GM18868 (cell line): ENCODE results near the gene CEP250.
"Not testable (repeated sequence)": the region's sequence is repeated elsewhere in the genome, so short reads cannot be mapped to it uniquely, and the experiment has no call there.

Experiments used
- ATAC-seq: cut with Tn5 transposase; IDR thresholded peaks from one replicate; pipeline ENCODE4 v1.9.1; 2021; ENCODE audit warnings: mild to moderate bottlenecking, moderate library complexity; ENCODE audit not compliant: unreplicated experiment

CEP250 gene

GRCh38 chr20:35449855-35450254 lies 5.5 kb upstream of the CEP250 start:
- ATAC-seq, result not testable (repeated sequence)

- no peak for ATAC-seq
Observed at GRCh38 chr20:35451295-35451694, 4.1 kb upstream of the CEP250 start.

- ATAC-seq, result no peak
Observed at GRCh38 chr20:35453647-35454046, 1.8 kb upstream of the CEP250 start.

- ATAC-seq, result not testable (repeated sequence)
Observed at GRCh38 chr20:35456700-35457099, 1.3 kb downstream of the CEP250 start.

- not testable (repeated sequence) for ATAC-seq
Observed at GRCh38 chr20:35457539-35457938, 2.1 kb downstream of the CEP250 start.

GRCh38 chr20:35458388-35458787 lies 3.0 kb downstream of the CEP250 start:
- ATAC-seq, result no peak

GRCh38 chr20:35461620-35462019 lies 6.2 kb downstream of the CEP250 start:
- no peak for ATAC-seq

GRCh38 chr20:35462351-35462750 lies 7.0 kb downstream of the CEP250 start:
- ATAC-seq, result no peak

- no peak for ATAC-seq
Observed at GRCh38 chr20:35463455-35464300, 8.3 kb downstream of the CEP250 start.

- ATAC-seq, result no peak
Observed at GRCh38 chr20:35465976-35466375, 10.6 kb downstream of the CEP250 start.

- ATAC-seq, result no peak
Observed at GRCh38 chr20:35466856-35467255, 11.5 kb downstream of the CEP250 start.

- no peak for ATAC-seq
Observed at GRCh38 chr20:35467339-35468224, 12.2 kb downstream of the CEP250 start.

GRCh38 chr20:35468671-35469334 lies 13.4 kb downstream of the CEP250 start:
- no peak for ATAC-seq

GRCh38 chr20:35472209-35472608 lies 16.8 kb downstream of the CEP250 start:
- no peak for ATAC-seq

GRCh38 chr20:35473684-35474083 lies 18.3 kb downstream of the CEP250 start:
- ATAC-seq, result no peak

- ATAC-seq, result no peak
Observed at GRCh38 chr20:35474303-35474871, 19.0 kb downstream of the CEP250 start.

- no peak for ATAC-seq
Observed at GRCh38 chr20:35476288-35476687, 20.9 kb downstream of the CEP250 start.

GRCh38 chr20:35478804-35479472 lies 23.5 kb downstream of the CEP250 start:
- ATAC-seq, result no peak

GRCh38 chr20:35479798-35480197 lies 24.4 kb downstream of the CEP250 start:
- ATAC-seq, result no peak

GRCh38 chr20:35487479-35487878 lies 32.1 kb downstream of the CEP250 start:
- no peak for ATAC-seq
